Gastroesophageal sphincter (tissue), 3 donors: ENCODE results near the gene CERKL.

Source experiments
- CTCF ChIP-seq, 4 experiments: fragments of 200-600 bp in 2 of 4; fragments of 450-650 bp in 2 of 4; sonication (generic) in 1 of 4; IDR thresholded peaks; one replicate each; pipeline ENCODE4 v1.5.1; 2017 to 2019; ENCODE audit warnings: antibody characterized with exemption in 4 of 4, mild to moderate bottlenecking in 2 of 4, moderate library complexity in 2 of 4
- POLR2A ChIP-seq, 2 donors: fragments of 450-650 bp; IDR thresholded peaks; one replicate each; pipeline ENCODE4 v1.6.1; 2017; ENCODE audit warnings: antibody characterized with exemption in 2 of 2, mild to moderate bottlenecking in 2 of 2, moderate library complexity in 1 of 2
- POLR2AphosphoS5 ChIP-seq: sonication (generic); formaldehyde crosslinking; IDR thresholded peaks from one replicate; pipeline ENCODE4 v1.6.1; 2017; ENCODE audit warnings: antibody characterized with exemption

DNA sequence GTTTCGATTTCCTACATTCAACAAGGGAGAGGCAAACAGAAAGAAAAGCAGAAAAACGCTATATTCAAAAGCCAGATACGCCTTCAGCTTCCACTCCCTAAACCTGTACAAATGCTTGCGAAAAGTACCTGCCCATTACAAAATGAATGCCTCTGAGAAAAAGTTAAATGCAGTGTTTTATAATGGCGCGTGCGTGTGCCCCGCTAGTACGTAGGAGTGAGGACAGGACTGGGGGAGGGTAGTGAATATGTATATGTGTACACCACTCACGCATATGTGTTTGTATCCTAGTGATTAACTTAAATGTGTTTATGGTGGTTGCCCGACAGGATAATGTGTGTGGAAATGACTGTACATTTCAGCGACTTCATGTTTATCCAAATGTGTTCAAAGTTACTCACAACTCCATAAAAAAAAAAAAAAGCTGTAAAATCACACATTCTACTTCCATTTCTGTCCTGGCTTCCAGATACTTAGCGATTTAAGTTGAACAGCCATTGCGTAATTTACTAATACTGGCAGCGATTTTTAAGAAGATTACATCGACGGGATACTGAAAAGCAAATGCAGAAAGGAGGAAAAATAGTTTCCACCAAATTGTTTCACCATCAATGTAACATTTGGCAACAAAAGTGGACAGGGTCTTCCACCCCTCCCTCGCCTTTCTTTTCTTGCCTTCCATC, 22.1 kb upstream of the CERKL start:
- TF ChIP-seq POLR2A (IDR thresholded peaks at IDR 0.05): no peak
- no peak for TF ChIP-seq CTCF (IDR thresholded peaks at IDR 0.05)
- TF ChIP-seq POLR2AphosphoS5: no peak
